HG03196 (cell line): ENCODE data around the gene HOXA13.

Source experiments
- ATAC-seq: cut with Tn5 transposase; IDR thresholded peaks from one replicate; pipeline ENCODE4 v1.9.1; 2021; ENCODE audit not compliant: unreplicated experiment

The HOXA13 gene

GRCh38 chr7:27199849-27200760 lies at the start of gene HOXA13:
TSS of gene HOXA13 (minus strand) at chr7:27200091. CDS start at chr7:27200077, 14 bp downstream.
- ATAC-seq, result no peak

GRCh38 chr7:27248911-27249723 lies 49.2 kb upstream of the HOXA13 start:
- ATAC-seq, result no peak

- ATAC-seq, result no peak
Observed at GRCh38 chr7:27248427-27248806, 48.5 kb upstream of the HOXA13 start.

GRCh38 chr7:27247452-27248426 lies 47.8 kb upstream of the HOXA13 start:
- ATAC-seq, result no peak

- ATAC-seq, result no peak
Observed at GRCh38 chr7:27247000-27247399, 47.1 kb upstream of the HOXA13 start.

GRCh38 chr7:27245798-27246691 lies 46.2 kb upstream of the HOXA13 start:
- ATAC-seq, result no peak

- no peak for ATAC-seq
Observed at GRCh38 chr7:27245124-27245797, 45.4 kb upstream of the HOXA13 start.

- ATAC-seq, result no peak
Observed at GRCh38 chr7:27244488-27245123, 44.7 kb upstream of the HOXA13 start.

GRCh38 chr7:27243340-27244163 lies 43.7 kb upstream of the HOXA13 start:
- no peak for ATAC-seq

GRCh38 chr7:27242555-27243339 lies 42.9 kb upstream of the HOXA13 start, which contains the start of gene EVX1:
TSS of gene EVX1 (plus strand) at chr7:27242802. CDS start at chr7:27243031, 229 bp downstream.
- ATAC-seq, result no peak

- ATAC-seq, result no peak
Observed at GRCh38 chr7:27242154-27242553, 42.3 kb upstream of the HOXA13 start.

GRCh38 chr7:27241189-27242056 lies 41.5 kb upstream of the HOXA13 start:
- ATAC-seq, result no peak

- no peak for ATAC-seq
Observed at GRCh38 chr7:27240015-27240731, 40.3 kb upstream of the HOXA13 start.

- no peak for ATAC-seq
Observed at GRCh38 chr7:27239387-27240014, 39.6 kb upstream of the HOXA13 start.

GRCh38 chr7:27238979-27239386 lies 39.1 kb upstream of the HOXA13 start:
- ATAC-seq, result no peak
